NCI-H128 (cell line): Measurements from ENCODE around the gene ITGBL1.

Source experiments
- DNase-seq: peaks from one replicate; lab custom pipeline; 2025; ENCODE audit not compliant: unreplicated experiment; lab: John Stamatoyannopoulos, UW

Gene ITGBL1

DNA sequence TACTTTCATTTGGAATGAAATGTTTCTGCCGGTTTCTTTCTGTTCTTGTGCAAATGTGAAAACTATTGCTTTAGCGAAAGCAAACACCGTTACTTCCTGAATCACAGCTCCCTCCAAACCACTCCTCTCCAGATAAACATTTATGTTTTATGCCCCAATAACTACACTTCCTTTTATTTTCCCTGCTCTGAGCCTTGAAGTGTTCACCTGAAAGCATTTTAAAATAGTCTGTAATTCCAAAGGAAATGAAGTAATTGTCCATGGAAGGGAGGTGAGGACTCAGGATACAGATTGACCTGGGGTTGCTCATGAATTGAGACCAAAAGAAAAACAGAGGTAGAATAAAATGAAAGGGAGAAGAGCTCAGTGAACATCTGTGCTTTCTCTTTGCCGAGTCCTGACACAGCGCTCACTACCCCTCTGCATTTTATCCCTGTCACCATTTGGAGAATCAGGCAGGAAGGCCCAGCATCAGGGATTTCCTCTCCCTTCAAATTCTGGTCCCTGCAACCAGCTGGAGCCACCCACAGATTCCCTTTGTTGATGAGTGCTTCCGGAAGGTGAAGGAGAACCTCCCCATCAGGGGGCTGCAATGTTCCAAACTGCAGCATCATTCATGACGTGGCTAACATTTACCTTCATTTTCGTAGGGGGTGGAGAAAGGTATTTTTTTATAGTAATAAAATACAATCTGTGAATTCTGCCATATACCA is 171.9 kb downstream of the ITGBL1 start:
- no peak for DNase-seq

DNA sequence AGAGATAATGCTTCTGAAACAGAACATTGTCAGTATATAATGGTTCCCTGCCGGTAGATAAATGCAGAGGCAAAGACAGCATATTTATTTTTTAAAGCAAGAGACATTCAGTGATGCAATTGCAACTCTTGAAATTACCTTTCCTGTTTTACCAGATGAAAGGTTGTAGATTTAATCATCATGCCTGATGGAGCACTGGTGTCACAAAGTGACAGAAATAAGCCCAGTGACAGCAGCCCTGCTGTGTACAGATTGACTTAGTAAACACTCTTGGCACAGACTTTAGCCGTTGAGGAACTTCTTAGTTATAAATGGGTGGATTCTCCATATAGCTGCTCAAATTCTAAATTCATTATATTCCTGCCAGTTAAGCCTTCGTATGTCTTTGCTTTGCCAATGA is 172.5 kb downstream of the ITGBL1 start:
- no peak for DNase-seq

DNA sequence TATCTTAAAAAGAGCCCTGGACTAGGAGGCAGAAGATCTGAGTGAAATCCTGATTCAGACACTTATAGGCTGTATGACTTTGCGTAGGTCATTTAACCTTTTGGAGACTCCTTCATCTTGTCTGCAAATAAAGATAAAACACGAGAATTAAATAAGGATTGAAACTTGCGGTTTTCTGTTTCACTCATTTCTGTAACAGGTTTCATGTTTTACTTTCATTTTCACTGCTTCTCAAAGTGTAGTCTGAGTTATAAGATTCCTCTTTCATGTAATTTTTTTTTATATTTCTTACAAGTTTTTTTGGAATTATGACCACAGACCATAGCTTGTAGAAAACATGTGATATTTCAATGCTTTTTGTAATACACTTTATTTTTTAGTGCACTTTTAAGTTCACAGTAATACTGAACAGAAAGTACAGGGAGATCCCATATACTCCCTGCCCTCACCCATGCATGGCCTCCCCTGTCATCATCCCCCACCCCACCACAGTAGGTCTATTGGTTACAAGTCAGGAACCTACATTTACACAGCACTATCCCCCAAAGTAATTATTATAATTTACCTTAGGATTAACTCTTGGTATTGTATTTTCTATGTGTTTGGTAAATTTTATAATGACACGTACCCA is 174.6 kb downstream of the ITGBL1 start:
- DNase-seq, result no peak

DNA sequence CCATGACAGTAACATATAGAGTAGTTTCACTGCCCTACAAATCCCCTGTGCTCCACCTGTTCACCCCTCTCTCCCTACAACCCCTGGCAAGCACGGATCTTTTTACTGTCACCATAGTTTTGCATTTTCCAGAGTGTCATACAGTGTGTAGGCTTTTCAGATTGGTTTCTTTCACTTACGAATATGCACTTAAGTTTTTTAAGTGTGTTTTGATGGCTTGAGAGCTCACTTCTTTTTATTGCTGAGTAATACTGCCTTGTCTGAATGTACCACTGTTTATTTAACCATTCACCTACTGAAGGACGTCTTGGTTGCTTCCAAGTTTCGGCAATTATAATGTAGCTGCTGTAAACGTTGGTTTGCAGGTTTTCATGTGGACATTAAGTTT is 175.1 kb downstream of the ITGBL1 start:
- no peak for DNase-seq

- DNase-seq, result no peak
Measured at GRCh38 chr13:101628900-101629299, 176.4 kb downstream of the ITGBL1 start.

DNA sequence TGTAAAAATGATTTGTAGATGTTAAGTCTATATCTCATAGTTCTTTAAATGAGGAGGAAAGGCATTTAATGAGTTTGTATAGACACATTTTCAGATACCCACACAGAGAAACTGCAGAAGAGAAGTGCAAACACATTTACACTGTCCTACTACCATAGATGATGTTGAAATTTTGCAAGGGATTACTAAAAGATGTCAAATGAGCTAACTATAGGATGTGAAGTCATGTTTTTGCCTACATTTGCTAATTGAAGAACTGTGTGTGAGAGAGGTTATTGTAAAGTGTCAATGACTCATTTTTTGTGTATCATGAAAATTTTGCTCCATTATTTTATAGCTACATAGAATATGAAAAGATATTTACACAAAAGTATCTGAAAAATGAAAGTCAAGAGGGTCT is 178.9 kb downstream of the ITGBL1 start:
- DNase-seq, result no peak

DNA sequence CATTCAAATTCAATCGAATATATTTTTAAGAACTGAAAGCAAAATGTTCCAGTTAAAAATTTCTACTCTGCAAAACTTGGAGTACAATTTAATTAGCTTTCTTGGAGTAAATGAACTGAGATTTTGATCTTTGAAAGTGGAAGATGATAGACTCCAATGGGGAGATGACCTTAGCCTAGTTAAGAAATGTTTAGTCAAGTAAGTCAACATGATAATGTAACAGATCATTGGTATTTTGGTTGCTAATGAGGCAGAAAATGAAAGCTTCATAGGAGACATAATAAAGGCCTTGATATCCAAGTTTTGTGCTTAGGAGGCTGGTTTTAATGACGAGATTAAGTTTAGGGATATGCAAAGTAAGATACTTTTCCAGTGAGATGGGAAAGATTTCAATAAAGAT is 181.7 kb downstream of the ITGBL1 start:
- no peak for DNase-seq

DNA sequence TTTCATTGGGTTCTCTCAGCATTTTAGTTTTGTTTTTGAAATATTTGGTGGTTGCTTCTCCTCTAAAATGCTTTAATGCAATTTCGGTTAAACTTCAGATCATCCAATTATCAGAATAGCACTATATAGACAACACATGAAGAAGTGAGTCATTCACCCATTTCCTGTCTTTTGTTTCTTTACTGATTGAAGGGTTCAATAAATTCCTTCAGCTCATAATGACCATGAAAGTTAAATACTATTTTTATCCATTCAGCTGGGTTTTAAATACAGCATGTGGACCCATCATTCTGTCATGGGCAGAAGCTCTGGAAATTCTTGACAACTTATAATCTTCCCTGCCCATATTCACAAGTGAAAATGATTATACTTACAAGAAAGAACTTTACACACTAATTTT is 187.2 kb downstream of the ITGBL1 start:
- no peak for DNase-seq

- no peak for DNase-seq
Measured at GRCh38 chr13:101640788-101641400, 188.4 kb downstream of the ITGBL1 start.

GRCh38 chr13:101645871-101646270 is 193.4 kb downstream of the ITGBL1 start:
- DNase-seq, result no peak

- DNase-seq, result no peak
Measured at GRCh38 chr13:101647760-101648159, 195.3 kb downstream of the ITGBL1 start.

DNA sequence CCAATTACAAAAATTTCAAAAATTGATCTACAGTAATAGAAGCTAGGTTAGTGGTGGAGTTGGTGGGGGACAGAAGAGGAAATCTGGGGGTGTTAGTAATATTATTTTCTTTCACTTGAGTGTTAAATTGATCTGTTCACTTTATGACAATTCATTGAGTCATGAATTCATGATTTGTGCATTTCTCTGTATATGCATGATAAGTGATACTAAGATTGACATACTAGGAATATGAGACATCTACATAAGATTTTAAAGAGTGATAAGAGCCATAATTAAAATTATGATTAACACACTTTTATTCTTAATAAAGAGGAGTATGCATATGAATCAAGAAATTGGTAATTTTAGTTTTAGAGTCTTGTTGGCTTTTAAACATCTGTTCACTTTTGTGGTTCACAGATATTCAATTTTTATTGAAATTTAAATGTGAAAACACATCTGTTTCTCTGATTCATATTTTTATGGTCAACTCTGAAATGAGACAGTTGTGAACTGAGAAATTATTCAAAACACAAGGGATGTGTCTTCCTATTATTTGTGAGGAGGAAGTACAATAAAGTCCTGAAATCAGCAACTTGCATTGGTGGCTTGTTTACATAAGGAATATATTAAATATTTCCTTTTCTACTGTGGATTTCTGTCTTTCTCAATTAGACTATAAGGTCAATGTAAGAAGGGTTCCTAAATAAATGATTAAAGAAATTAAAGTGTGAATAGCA is 196.5 kb downstream of the ITGBL1 start:
- DNase-seq, result no peak

DNA sequence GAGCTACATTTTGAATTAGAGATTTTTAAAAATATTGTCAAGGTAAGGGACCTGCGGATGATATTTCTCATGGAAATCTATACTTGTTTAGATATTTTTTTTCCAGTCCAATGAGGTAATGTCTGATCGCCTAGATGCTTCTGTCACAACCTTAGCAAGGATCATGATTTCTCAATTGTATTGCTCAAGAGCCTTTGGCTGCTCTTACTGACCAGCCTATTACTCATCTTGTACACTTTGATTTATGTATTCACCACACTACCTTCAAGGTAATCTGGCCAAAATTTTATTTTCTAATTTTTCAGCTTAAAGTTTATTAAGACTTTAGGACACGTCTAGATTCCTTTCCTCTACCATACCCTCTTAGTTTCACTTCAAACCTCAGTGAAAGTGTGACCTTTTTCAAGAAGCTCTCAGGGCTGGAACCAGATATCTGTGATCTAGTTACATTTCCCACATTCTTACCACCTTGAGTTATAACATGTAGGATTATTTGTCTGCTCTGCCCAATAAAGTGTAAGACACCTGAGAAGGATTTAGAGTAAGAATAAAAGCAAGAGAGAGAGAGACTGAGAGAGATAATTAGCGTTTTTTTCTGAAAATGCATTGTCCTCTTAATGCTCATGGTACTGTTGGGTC is 197.1 kb downstream of the ITGBL1 start:
- no peak for DNase-seq

DNA sequence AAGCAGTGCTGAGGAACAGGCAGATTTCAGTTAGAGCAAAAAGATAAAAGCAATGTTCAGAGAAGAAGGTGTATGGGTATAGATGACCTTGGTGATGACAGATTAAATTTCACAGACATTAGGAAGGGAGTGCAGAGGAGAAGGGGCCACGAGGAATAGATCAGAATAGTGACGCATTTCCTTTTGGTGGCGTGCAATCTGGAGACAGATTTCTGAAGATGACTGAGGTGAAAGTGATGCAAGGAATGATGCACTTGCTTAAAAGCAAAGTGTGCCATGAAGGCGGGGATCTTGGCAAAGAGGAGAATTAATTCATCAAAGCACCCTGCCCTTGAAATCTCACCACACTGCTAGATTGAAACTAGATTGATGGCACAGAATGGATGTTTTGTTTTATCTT is 202.4 kb downstream of the ITGBL1 start:
- DNase-seq, result no peak

GRCh38 chr13:101655435-101655834 is 203.0 kb downstream of the ITGBL1 start:
- DNase-seq, result no peak

DNA sequence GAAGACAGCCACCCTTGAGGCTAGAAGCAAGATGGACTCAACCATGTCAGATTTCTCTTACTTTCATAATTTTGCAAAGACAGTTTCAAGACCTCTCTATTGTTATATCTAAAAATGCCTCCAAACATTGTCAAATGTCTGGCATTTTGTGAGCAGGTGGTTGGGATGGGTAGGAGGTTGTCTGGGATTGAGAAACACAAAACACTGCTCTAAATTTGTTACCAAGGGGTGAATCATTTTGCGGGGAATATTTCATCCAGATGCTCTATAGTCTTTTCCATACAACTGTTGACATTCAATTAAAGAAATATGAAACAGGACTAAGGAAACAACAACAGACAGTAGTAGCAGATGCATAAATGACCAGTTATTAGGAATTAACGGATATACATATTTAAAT is 208.2 kb downstream of the ITGBL1 start:
- no peak for DNase-seq

- DNase-seq, result no peak
Measured at GRCh38 chr13:101661839-101662238, 209.4 kb downstream of the ITGBL1 start.

DNA sequence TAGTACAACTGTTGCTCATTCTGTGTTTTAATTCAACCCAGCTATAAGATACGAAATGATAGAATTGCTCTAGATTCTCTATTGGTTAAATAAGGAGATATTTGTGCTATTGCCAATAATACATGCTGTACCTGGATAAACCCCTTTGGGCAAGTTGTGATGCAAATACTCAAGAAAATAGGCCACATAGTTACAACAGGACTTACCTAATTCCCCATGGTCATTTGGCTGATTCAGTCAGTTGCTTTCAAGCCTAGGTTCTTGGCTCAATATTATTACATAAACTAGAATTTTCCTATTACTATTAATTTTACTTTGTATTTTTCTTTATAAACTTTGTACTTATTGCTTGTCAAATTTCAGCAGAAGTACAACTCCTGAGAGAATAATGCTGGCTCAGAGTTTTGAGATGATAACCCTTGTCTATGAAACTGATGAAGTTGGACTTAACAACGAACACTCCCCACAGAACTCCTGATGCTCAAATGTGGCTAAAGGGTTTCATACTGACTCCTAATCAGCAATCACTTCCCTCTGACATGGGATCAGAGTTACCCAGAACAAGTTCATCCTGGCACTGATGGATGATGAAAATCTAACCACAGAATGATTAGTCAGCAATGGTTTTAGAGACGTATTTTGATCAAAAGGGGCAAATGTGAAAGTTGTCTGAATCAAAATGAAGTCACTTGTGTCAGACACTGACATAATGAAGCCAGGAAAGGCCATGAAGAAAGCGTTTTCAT is 221.1 kb downstream of the ITGBL1 start:
- no peak for DNase-seq

DNA sequence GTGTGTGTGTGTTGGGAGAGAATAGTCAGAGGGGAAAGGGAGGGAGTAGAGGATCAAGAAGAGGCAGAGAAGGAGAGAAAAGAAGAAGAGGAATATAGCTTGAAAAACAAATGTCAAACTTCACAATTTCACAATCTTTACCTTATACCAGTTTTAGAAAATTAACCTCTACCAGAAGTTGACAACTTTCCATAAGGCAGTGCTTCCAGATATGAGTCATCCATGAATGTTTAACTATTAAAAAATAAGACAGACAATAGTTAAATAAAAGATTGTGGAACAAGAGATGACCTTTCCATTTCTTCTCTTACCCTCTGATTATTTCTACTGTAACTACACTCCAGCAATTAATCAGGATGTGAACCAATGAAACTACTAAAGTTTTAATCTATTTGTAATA is 229.4 kb downstream of the ITGBL1 start:
- DNase-seq, result no peak

GRCh38 chr13:101686003-101686402 is 233.5 kb downstream of the ITGBL1 start:
- DNase-seq, result no peak

GRCh38 chr13:101690871-101691270 is 238.4 kb downstream of the ITGBL1 start:
- DNase-seq, result no peak
